ENCODE results near the gene PTPRN2.

DNA sequence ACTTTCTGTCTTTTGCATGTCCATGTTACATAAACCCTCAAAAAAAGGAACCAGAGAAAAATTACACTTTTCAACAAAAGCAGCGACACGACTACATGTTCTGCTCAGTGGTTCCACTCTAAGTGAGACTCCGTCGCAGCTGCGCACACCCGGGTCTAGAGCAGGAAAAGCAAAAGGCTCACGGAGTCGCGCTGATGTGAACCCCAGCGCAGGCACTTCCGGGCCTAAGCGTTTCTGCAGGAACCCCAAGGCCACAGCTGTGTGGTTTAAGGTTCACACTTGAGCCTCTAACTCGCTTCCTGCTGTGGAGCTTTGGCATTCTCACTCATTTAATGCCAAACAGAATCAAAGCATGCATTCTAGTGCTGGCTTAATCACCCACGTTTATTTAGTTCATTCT lies 1010.6 kb downstream of the PTPRN2 start:
- TF ChIP-seq GTF2F1 (IDR thresholded peaks at IDR 0.05; ENCODE audit: low read depth, low read length) (no peak), FOXJ3 (CRISPR knock-in tag; IDR thresholded peaks at IDR 0.05) (no peak), TAF1 (IDR thresholded peaks at IDR 0.05; ENCODE audit: control insufficient read depth, extremely low read depth, insufficient read depth, low read length, severe bottlenecking) (no peak), CTCF (IDR thresholded peaks at IDR 0.05 in 2 of 3, conservative IDR thresholded peaks at IDR 0.05 in 1 of 3; ENCODE audit: insufficient read depth in 2 of 3, low read depth in 1 of 3, low read length in 3 of 3) (no peak), POLR2AphosphoS5 (IDR thresholded peaks at IDR 0.05; ENCODE audit: control insufficient read depth, insufficient read depth, low read depth, low read length) (no peak), KLF13 (tag; IDR thresholded peaks at IDR 0.05; ENCODE audit: borderline replicate concordance, low read depth) (no peak), ERF (CRISPR knock-in tag; IDR thresholded peaks at IDR 0.05) (no peak), KLF6 (CRISPR knock-in tag; IDR thresholded peaks at IDR 0.05; ENCODE audit: borderline replicate concordance) (no peak), CEBPG (CRISPR knock-in tag; IDR thresholded peaks at IDR 0.05) (no peak), CEBPG (tag; conservative IDR thresholded peaks at IDR 0.05 in 1 of 2, IDR thresholded peaks at IDR 0.05 in 1 of 2) (no peak)
